Rectal smooth muscle tissue (tissue), 1 donor: ENCODE measurements around the gene CSF3.
"Not testable (repeated sequence)": the region's sequence is repeated elsewhere in the genome, so short reads cannot be mapped to it uniquely, and the experiment has no call there.

Experiments used
- H3K27ac ChIP-seq: one replicate; pipeline ENCODE4 v1.7.0; 2013; ENCODE audit warnings: low read depth, low read length, inconsistent platforms
- H3K27me3 ChIP-seq: one replicate; pipeline ENCODE4 v1.7.0; 2013; ENCODE audit warnings: low read length; ENCODE audit not compliant: control insufficient read depth, insufficient read depth
- H3K36me3 ChIP-seq: one replicate; pipeline ENCODE4 v1.7.0; 2013; ENCODE audit warnings: low read length; ENCODE audit not compliant: control insufficient read depth, insufficient read depth
- H3K4me1 ChIP-seq: one replicate; pipeline ENCODE4 v1.7.0; 2013; ENCODE audit warnings: low read length; ENCODE audit not compliant: control insufficient read depth, insufficient read depth
- H3K4me3 ChIP-seq: one replicate; pipeline ENCODE4 v1.7.0; 2013; ENCODE audit warnings: low read length
- H3K9ac ChIP-seq: one replicate; pipeline ENCODE4 v1.7.0; 2013; ENCODE audit warnings: low read length

CSF3 gene

GRCh38 chr17:39980351-39981206, 34.7 kb upstream of the CSF3 start, which contains the start of gene PSMD3:
Gene PSMD3, plus strand, starts transcription at chr17:39980807. Its CDS starts 164 bp downstream, at chr17:39980971.
- peaks cover 15% of the 10 kb centered on the region for H3K36me3 ChIP-seq
- peak within 1 kb of the TSS; percentile 94 for H3K4me3 ChIP-seq
- no peaks in the 10 kb centered on the region for H3K27me3 ChIP-seq
- peak within 1 kb of the TSS; percentile 96 for H3K9ac ChIP-seq
- peaks cover 13% of the 10 kb centered on the region for H3K4me1 ChIP-seq
- H3K27ac ChIP-seq = peak within 1 kb of the TSS; percentile 95

GRCh38 chr17:39981207-39981741, 34.0 kb upstream of the CSF3 start:
- Histone ChIP-seq H3K9ac (peak overlapping the region; percentile 96), H3K36me3 (peaks cover 20% of the 10 kb centered on the region), H3K4me3 (peak overlapping the region; percentile 94), H3K4me1 (peaks cover 13% of the 10 kb centered on the region), H3K27me3 (no peaks in the 10 kb centered on the region), H3K27ac (peak overlapping the region; percentile 95)

DNA sequence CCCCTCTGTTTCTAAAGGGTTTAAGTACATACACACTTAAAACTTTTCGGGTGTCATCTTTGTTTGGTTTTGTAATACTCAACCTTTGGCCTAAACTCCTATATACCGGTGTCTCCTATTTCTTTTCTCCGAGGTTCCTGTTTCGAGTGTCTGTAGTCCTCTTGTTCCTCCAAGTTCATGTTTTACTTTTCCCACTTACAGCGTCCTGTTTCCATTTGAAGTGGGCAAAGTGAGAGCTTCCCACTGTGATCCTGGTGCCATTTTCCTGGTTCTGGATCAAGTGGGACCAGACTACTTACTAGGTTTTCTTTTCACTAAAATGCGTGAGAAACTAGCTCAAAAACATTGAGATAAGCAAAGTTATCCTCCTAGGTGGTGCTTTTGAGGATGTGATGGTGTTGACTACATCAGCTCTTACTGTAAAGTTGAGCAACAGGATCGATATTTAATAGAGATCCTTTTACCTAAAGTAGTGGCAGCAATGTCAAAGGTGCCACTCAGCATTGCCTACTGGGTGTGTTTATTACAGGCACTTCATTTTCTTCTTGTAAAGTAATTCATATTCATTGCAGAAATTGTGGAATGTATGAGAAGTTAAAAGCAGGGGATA, 33.4 kb upstream of the CSF3 start:
- Histone ChIP-seq H3K27ac (no peak overlapping the region), H3K27me3 (no peaks in the 10 kb centered on the region)

GRCh38 chr17:39988206-39988810, 26.9 kb upstream of the CSF3 start:
- H3K27ac ChIP-seq = no peak overlapping the region
- peaks cover 81% of the 10 kb centered on the region for H3K36me3 ChIP-seq
- no peaks in the 10 kb centered on the region for H3K4me1 ChIP-seq
- H3K27me3 ChIP-seq = no peaks in the 10 kb centered on the region
- H3K4me3 ChIP-seq = no peak overlapping the region
- no peak overlapping the region for H3K9ac ChIP-seq

More for the DNA sequence above, 33.4 kb upstream of the CSF3 start:
- H3K9ac ChIP-seq = no peak overlapping the region
- H3K4me1 ChIP-seq = peaks cover 13% of the 10 kb centered on the region
- peaks cover 26% of the 10 kb centered on the region for H3K36me3 ChIP-seq
- H3K4me3 ChIP-seq = peak overlapping the region; percentile 94

GRCh38 chr17:39994448-39994847, 20.8 kb upstream of the CSF3 start:
- H3K27me3 ChIP-seq = no peaks in the 10 kb centered on the region
- H3K36me3 ChIP-seq = peaks cover 70% of the 10 kb centered on the region
- H3K27ac ChIP-seq = no peak overlapping the region
- H3K4me1 ChIP-seq = no peaks in the 10 kb centered on the region
- no peak overlapping the region for H3K9ac ChIP-seq
- H3K4me3 ChIP-seq = no peak overlapping the region

DNA sequence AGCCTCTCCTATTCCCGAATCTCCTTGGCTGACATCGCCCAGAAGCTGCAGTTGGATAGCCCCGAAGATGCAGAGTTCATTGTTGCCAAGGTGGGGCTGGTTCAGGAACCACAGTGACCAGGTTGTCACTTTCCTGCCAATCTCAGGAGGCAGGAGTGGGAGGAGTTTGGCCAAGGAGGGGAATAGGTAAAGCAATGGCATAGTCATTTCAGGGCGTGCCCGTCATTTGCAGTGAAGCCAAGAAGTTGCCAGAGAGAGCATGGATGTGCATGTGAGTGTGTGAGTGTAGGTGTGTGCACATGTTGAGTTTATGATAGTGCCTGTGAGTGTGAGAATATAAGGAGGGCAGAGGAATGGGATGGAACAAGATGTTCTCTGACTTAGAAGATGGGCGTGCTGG, 19.8 kb upstream of the CSF3 start:
- Histone ChIP-seq H3K27me3 (no peaks in the 10 kb centered on the region), H3K4me1 (no peaks in the 10 kb centered on the region), H3K27ac (no peak overlapping the region), H3K36me3 (peaks cover 61% of the 10 kb centered on the region), H3K4me3 (no peak overlapping the region), H3K9ac (no peak overlapping the region)

DNA sequence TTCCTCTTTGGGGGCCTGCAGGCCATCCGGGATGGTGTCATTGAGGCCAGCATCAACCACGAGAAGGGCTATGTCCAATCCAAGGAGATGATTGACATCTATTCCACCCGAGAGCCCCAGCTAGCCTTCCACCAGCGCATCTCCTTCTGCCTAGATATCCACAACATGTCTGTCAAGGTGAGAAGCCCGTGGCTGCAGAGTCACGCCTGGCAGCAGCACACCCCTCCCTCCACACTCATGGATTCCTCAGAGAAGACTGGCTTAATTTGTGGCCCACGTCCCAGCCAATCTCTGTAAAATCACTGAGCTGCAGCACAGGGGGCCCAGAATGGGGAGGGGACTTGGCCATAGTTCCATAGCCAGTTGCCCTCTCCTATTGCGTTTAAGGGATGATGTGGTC, 19.1 kb upstream of the CSF3 start:
- Histone ChIP-seq H3K27me3 (no peaks in the 10 kb centered on the region), H3K4me3 (no peak overlapping the region), H3K36me3 (peaks cover 56% of the 10 kb centered on the region), H3K27ac (no peak overlapping the region), H3K4me1 (no peaks in the 10 kb centered on the region), H3K9ac (no peak overlapping the region)

- Histone ChIP-seq H3K4me1 (no peaks in the 10 kb centered on the region), H3K9ac (no peak overlapping the region), H3K4me3 (no peak overlapping the region), H3K27me3 (no peaks in the 10 kb centered on the region), H3K27ac (no peak overlapping the region), H3K36me3 (peaks cover 51% of the 10 kb centered on the region)
Observed at GRCh38 chr17:39996800-39997199, 18.4 kb upstream of the CSF3 start.

GRCh38 chr17:39997543-39997942, 17.7 kb upstream of the CSF3 start:
- Histone ChIP-seq H3K27ac (no peak overlapping the region), H3K27me3 (no peaks in the 10 kb centered on the region), H3K9ac (no peak overlapping the region), H3K4me1 (no peaks in the 10 kb centered on the region), H3K4me3 (no peak overlapping the region), H3K36me3 (peaks cover 43% of the 10 kb centered on the region)

GRCh38 chr17:39999067-39999466, 16.2 kb upstream of the CSF3 start:
- no peak overlapping the region for H3K4me3 ChIP-seq
- peaks cover 28% of the 10 kb centered on the region for H3K36me3 ChIP-seq
- H3K9ac ChIP-seq = no peak overlapping the region
- H3K27me3 ChIP-seq = no peaks in the 10 kb centered on the region
- no peak overlapping the region for H3K27ac ChIP-seq
- no peaks in the 10 kb centered on the region for H3K4me1 ChIP-seq

GRCh38 chr17:40000161-40000560, 15.1 kb upstream of the CSF3 start:
- H3K27ac ChIP-seq = no peak overlapping the region
- no peaks in the 10 kb centered on the region for H3K27me3 ChIP-seq
- no peaks in the 10 kb centered on the region for H3K4me1 ChIP-seq
- H3K36me3 ChIP-seq = peaks cover 18% of the 10 kb centered on the region
- H3K9ac ChIP-seq = no peak overlapping the region
- no peak overlapping the region for H3K4me3 ChIP-seq

GRCh38 chr17:40001335-40001734, 13.9 kb upstream of the CSF3 start:
- not testable (repeated sequence) for H3K9ac ChIP-seq, H3K36me3 ChIP-seq, H3K4me1 ChIP-seq, H3K27me3 ChIP-seq, H3K4me3 ChIP-seq, H3K27ac ChIP-seq
